Spleen (tissue), 11 donors: ENCODE results near the gene MICAL3. TPM values are rescaled to one million over a fixed set of nuclear protein-coding genes. Genes with fewer than 3 reads are reported as not detected.

Source experiments
- DNase-seq: peaks from one replicate; pipeline ENCODE4 v3.0.0-alpha.2; 2020
- H3K27ac ChIP-seq, 8 donors: fragments of 200-600 bp; sonication (generic) in 7 of 8; 1 replicate in 4 of 8; 2 replicates in 4 of 8; pipeline versions ENCODE4 v1.5.0 to v1.8.0; 2016 to 2021; ENCODE audit warnings: inconsistent platforms in 4 of 8, mild to moderate bottlenecking in 4 of 8, moderate library complexity in 1 of 8
- H3K27me3 ChIP-seq, 7 donors: fragments of 200-600 bp; sonication (generic) in 6 of 7; replicated peaks in 1 of 7; 1 replicate in 4 of 7; 2 replicates in 3 of 7; pipeline versions ENCODE4 v1.5.0 to v1.8.0; 2016 to 2021; ENCODE audit warnings: inconsistent platforms in 3 of 7, mild to moderate bottlenecking in 1 of 7
- H3K36me3 ChIP-seq, 6 donors: fragments of 200-600 bp; sonication (generic) in 5 of 6; 1 replicate in 4 of 6; 2 replicates in 2 of 6; pipeline versions ENCODE4 v1.5.0 to v1.8.0; 2016 to 2021; ENCODE audit warnings: inconsistent platforms in 2 of 6
- H3K4me1 ChIP-seq, 6 donors: fragments of 200-600 bp; sonication (generic) in 5 of 6; 1 replicate in 3 of 6; 2 replicates in 3 of 6; pipeline versions ENCODE4 v1.5.0 to v1.8.0; 2016 to 2021; ENCODE audit warnings: inconsistent platforms in 3 of 6
- H3K4me3 ChIP-seq, 8 donors: fragments of 200-600 bp; sonication (generic) in 7 of 8; 1 replicate in 4 of 8; 2 replicates in 4 of 8; pipeline versions ENCODE4 v1.5.0 to v1.8.0; 2016 to 2021; ENCODE audit warnings: inconsistent platforms in 4 of 8, mild to moderate bottlenecking in 4 of 8, moderate library complexity in 2 of 8
- H3K9me3 ChIP-seq, 8 donors: fragments of 200-600 bp; sonication (generic) in 7 of 8; 1 replicate in 4 of 8; 2 replicates in 4 of 8; pipeline versions ENCODE4 v1.5.0 to v1.8.0; 2016 to 2021; ENCODE audit warnings: inconsistent platforms in 4 of 8
- POLR2A ChIP-seq, 3 donors: fragments of 450-650 bp; IDR thresholded peaks; one replicate each; pipeline ENCODE4 v1.5.1; 2017; ENCODE audit warnings: antibody characterized with exemption in 3 of 3, mild to moderate bottlenecking in 1 of 3
- POLR2AphosphoS5 ChIP-seq, 3 donors: sonication (generic); formaldehyde crosslinking; IDR thresholded peaks; one replicate each; pipeline ENCODE4 v1.5.1; 2017; ENCODE audit warnings: antibody characterized with exemption in 3 of 3
- WGBS, 5 donors: extraction: QIAGEN DNeasy Blood & Tissue Kit in 3 of 5; methylation state at CpG; one replicate each; pipeline versions ENCODE4 v1.1.5 to v1.1.7; 2013 to 2018; 5-methylcytosine and 5-hydroxymethylcytosine counted together
- intact Hi-C: fragments of 100-400 bp; cut with DNase I; formaldehyde crosslinking; loops from one replicate; pipeline ENCODE4 v1.15.0; 2023; ENCODE audit warnings: low total_unique reads
- polyA plus RNA-seq, 3 donors: library from polyadenylated mRNA; stranded (reverse); fragments of 200-250 nt; gene quantifications; one replicate each; pipeline ENCODE4 v1.2.1, GENCODE V29; 2013
- total RNA-seq, 7 donors: library from RNA; depleted of rRNA in 3 of 7; stranded (reverse); fragments of >200 nt in 3 of 7; fragmentation: NEBNext Ultra II Directional in 4 of 7; extraction: Animal tissue kit (Norgen Biotek cat#: 25700) in 4 of 7; gene quantifications; one replicate each; pipeline versions ENCODE4 v1.1.0 to v1.2.1, GENCODE V29; 2016 to 2021
- TF ChIP-seq, protein P1 (sequence below), 11 experiments: fragments of 200-600 bp in 7 of 11; fragments of 450-650 bp in 4 of 11; sonication (generic) in 4 of 11; IDR thresholded peaks in 8 of 11; conservative IDR thresholded peaks in 3 of 11; 1 replicate in 7 of 11; 2 replicates in 4 of 11; pipeline versions ENCODE4 v1.4.0 to v1.8.0; 2016 to 2021; ENCODE audit warnings: antibody characterized with exemption in 11 of 11, inconsistent platforms in 4 of 11, mild to moderate bottlenecking in 1 of 11
- donor health status: healthy with polysubstance abuse.
- donor health status: DM: no; HTN: no; CAD: no; lungs with moderate emphysema.
- donor health status: DM: no; HTN: no; CAD: no.
- donor health status: Bipolar disorder and iron deficiency.
- donor health status: healthy.
- donor health status: DM: no; HTN: no; CAD: no.
- donor health status: DM: yes; HTN: yes; CAD: no.

MICAL3 gene
- total and polyA plus RNA-seq, 10 donors, result 2.6 to 133 (median 75.2) TPM

DNA sequence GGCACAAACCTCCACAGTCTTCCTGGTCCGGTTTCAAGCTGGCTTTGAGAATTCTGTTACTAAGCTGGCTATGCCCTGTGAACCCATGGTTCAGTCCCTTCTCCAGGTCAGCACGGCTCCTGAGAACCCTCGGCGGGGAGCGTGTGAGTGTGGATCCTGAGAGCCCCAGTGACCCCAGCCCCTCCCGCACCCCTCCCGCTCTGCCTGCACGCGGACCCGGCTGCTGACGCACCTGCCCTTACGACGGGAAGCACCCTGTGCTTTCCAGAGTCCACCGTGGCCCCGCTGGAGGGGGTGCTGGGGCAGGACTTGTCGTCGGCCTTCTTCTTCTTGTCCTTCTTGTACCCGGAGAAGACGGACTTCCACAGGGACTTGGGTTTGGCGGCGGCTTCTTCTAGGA, 207.3 kb downstream of the MICAL3 start:
- no peak overlapping the region for H3K4me3 ChIP-seq
- no peaks in the 10 kb centered on the region for H3K27me3 ChIP-seq
- no peak for DNase-seq
- TF ChIP-seq POLR2AphosphoS5 (IDR thresholded peaks at IDR 0.05) (no peak), POLR2A (IDR thresholded peaks at IDR 0.05) (no peak)
- TF ChIP-seq, protein P1, sequence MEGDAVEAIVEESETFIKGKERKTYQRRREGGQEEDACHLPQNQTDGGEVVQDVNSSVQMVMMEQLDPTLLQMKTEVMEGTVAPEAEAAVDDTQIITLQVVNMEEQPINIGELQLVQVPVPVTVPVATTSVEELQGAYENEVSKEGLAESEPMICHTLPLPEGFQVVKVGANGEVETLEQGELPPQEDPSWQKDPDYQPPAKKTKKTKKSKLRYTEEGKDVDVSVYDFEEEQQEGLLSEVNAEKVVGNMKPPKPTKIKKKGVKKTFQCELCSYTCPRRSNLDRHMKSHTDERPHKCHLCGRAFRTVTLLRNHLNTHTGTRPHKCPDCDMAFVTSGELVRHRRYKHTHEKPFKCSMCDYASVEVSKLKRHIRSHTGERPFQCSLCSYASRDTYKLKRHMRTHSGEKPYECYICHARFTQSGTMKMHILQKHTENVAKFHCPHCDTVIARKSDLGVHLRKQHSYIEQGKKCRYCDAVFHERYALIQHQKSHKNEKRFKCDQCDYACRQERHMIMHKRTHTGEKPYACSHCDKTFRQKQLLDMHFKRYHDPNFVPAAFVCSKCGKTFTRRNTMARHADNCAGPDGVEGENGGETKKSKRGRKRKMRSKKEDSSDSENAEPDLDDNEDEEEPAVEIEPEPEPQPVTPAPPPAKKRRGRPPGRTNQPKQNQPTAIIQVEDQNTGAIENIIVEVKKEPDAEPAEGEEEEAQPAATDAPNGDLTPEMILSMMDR (IDR thresholded peaks at IDR 0.05 in 8 of 11, conservative IDR thresholded peaks at IDR 0.05 in 3 of 11), result no peak
- H3K9me3 ChIP-seq, result no peaks in the 10 kb centered on the region
- no peak overlapping the region for H3K27ac ChIP-seq
- intact Hi-C loops, result no loop called here
- peaks cover 0 to 97% (median 72%) of the 10 kb centered on the region in 6 donors for H3K36me3 ChIP-seq
- WGBS, 5 donors, result 93 to 98% (median 94%) methylated on average over 16 to 21 of the region's 21 CpGs
- H3K4me1 ChIP-seq, result no peaks in the 10 kb centered on the region

DNA sequence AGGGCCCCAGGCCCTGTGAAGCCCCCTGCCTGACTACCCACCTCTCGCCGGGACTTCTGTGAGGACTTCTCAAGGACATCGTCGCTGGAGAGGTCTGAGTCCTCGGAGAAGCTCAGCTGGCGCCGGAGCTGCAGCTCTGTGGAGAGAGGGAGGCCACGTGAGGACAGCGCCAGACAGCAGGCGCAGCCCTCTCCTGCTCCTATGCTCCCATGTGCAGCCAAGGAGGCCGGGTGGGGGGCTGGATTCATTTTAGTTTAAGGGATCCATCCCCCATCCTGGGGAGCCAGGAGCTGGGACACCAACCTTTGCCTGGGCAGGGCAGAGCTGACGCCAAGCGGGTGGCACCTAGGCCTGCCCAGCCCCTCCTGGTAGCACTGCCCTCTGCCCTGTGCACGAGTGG, 207.7 kb downstream of the MICAL3 start:
- Histone ChIP-seq H3K9me3 (no peaks in the 10 kb centered on the region), H3K4me3 (no peak overlapping the region), H3K27me3 (no peaks in the 10 kb centered on the region), H3K27ac (no peak overlapping the region), H3K36me3 (peaks cover 0 to 97% (median 71%) of the 10 kb centered on the region in 6 donors), H3K4me1 (no peaks in the 10 kb centered on the region)
- WGBS, 5 donors, result 93 to 98% (median 94%) methylated on average over 6 to 14 of the region's 14 CpGs
- TF ChIP-seq POLR2A (IDR thresholded peaks at IDR 0.05) (no peak), POLR2AphosphoS5 (IDR thresholded peaks at IDR 0.05) (no peak)
- TF ChIP-seq, protein P1 (IDR thresholded peaks at IDR 0.05 in 8 of 11, conservative IDR thresholded peaks at IDR 0.05 in 3 of 11), result no peak
- DNase-seq, result no peak
- intact Hi-C loops, result no loop called here

DNA sequence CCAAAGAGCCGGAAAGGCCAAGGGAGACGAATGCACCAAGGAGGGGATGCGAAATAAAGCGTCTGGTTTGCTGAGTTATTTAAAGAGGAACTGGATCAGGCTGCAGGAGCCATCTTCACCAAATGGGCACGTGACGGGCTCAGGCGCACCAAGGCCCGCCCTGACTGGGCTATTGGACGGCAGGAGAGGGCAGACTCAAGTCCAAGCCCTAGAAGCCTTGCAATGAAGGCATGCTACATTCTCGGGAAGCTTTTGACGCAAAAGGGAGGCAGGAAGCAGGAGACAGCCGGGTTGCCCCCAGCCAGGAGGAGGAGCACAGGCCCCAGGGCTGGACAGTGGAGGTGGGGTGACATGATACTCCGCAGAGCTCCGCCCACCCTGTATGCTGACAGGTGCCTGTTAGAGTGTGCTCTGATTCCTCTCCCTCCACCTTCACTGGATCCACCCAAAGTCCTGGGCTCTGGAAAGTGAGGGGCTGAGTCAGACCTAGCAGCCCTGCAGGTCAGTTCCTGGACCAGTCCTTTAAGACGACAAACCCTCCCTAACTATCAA, 208.6 kb downstream of the MICAL3 start:
- H3K9me3 ChIP-seq, result no peaks in the 10 kb centered on the region
- TF ChIP-seq POLR2AphosphoS5 (IDR thresholded peaks at IDR 0.05) (no peak), POLR2A (IDR thresholded peaks at IDR 0.05) (no peak)
- TF ChIP-seq, protein P1 (IDR thresholded peaks at IDR 0.05 in 8 of 11, conservative IDR thresholded peaks at IDR 0.05 in 3 of 11), result no peak
- H3K4me3 ChIP-seq, result no peak overlapping the region
- intact Hi-C loops, result no loop called here
- no peaks in the 10 kb centered on the region for H3K4me1 ChIP-seq
- no peak for DNase-seq
- 92 to 96% (median 93%) methylated on average over 15 of the region's 15 CpGs for WGBS, 5 donors
- no peak overlapping the region for H3K27ac ChIP-seq
- no peaks in the 10 kb centered on the region for H3K27me3 ChIP-seq
- peaks cover 0 to 98% (median 71%) of the 10 kb centered on the region in 6 donors for H3K36me3 ChIP-seq

DNA sequence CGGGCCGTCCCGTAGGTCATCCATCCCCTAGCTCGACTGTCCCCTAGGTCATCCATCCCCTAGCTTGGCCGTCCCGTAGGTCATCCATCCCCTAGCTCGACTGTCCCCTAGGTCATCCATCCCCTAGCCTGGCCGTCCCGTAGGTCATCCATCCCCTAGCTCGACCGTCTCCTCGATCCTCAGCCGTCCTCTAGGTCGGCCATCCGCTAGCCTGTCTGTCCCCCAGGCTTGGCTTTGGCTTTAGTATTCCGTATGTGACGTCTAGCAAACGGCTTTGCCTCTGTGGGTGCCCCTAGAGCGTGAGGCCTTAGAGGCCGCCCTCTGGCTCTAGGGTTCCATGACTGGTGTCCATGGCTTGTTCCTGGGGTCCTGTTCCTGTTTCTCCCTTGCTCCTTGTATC, 209.5 kb downstream of the MICAL3 start:
- intact Hi-C loops, result no loop called here
- H3K4me3 ChIP-seq, result no peak overlapping the region
- no peak for TF ChIP-seq POLR2AphosphoS5 (IDR thresholded peaks at IDR 0.05)
- TF ChIP-seq POLR2A (IDR thresholded peaks at IDR 0.05), result no peak
- TF ChIP-seq, protein P1 (IDR thresholded peaks at IDR 0.05 in 8 of 11, conservative IDR thresholded peaks at IDR 0.05 in 3 of 11), result no peak
- H3K4me1 ChIP-seq, result no peaks in the 10 kb centered on the region
- no peak overlapping the region for H3K27ac ChIP-seq
- H3K36me3 ChIP-seq, result peaks cover 0 to 100% (median 80%) of the 10 kb centered on the region in 6 donors
- no peaks in the 10 kb centered on the region for H3K27me3 ChIP-seq
- no peaks in the 10 kb centered on the region for H3K9me3 ChIP-seq
- WGBS, 5 donors, result 93 to 98% (median 96%) methylated on average over 20 of the region's 20 CpGs
- DNase-seq, result no peak
